ENCODE measurements around the gene PLXNA4. TPM values are rescaled to one million over a fixed set of nuclear protein-coding genes. Genes with fewer than 3 reads are reported as not detected.

PLXNA4 gene
- total RNA-seq, 1 experiment from 2014 or later = not detected

GRCh38 chr7:132189881-132190280 lies 386.4 kb downstream of the PLXNA4 start:
- H3K27me3 ChIP-seq (ENCODE audit: insufficient read depth, low read length) = peaks cover 11% of the 10 kb centered on the region; the same call in 1 of the 2 replicates
- H3K27ac ChIP-seq (ENCODE audit: low read depth, low read length) = no peak overlapping the region
- H3K9me2 ChIP-seq (ENCODE audit: insufficient read depth) = no peaks in the 10 kb centered on the region
- H3K79me2 ChIP-seq (ENCODE audit: insufficient read depth, low read length) = no peaks in the 10 kb centered on the region
- intact Hi-C loops (cut with micrococcal nuclease) = no loop called here
- no peak overlapping the region for H3K4me2 ChIP-seq (ENCODE audit: low read length)
- ChIA-PET POLR2A (no interaction called here), RAD21 (ENCODE audit: low non-redundant PET in 1 of 2, low total read pairs in 2 of 2, uncharacterized antibody in 2 of 2, unreplicated experiment in 2 of 2) (no interaction called here), CTCF (no interaction called here)
- H3K9me3 ChIP-seq (ENCODE audit: control insufficient read depth in 1 of 2, insufficient read depth in 1 of 2, low read depth in 1 of 2, low read length in 2 of 2) = peaks cover 0 to 10% of the 10 kb centered on the region in 2 experiments; a peak in 2 of 4 replicates
- H3K9ac ChIP-seq (ENCODE audit: low read length) = no peak overlapping the region
- ATAC-seq = no peak
- no peaks in the 10 kb centered on the region for H4K20me1 ChIP-seq (ENCODE audit: insufficient read depth)
- no peak overlapping the region for H3K4me3 ChIP-seq (replicated peaks in 1 of 2; ENCODE audit: low read depth in 1 of 2, low read length in 2 of 2)
- no peaks in the 10 kb centered on the region for H3K36me3 ChIP-seq (ENCODE audit: control insufficient read depth in 1 of 2, insufficient read depth in 2 of 2, low read length in 2 of 2)
- H2AFZ ChIP-seq (ENCODE audit: low read depth, low read length, poor library complexity, severe bottlenecking) = no peak overlapping the region
- H3K4me1 ChIP-seq (ENCODE audit: control insufficient read depth in 1 of 2, insufficient read depth in 2 of 2, low read length in 2 of 2) = no peaks in the 10 kb centered on the region
- TF ChIP-seq ZNF274 (IDR thresholded peaks at IDR 0.05; ENCODE audit: low read depth, low read length) (no peak), TCF7L2 (IDR thresholded peaks at IDR 0.05; ENCODE audit: borderline replicate concordance, extremely low read depth, insufficient read depth, insufficient read length) (no peak), CEBPB (IDR thresholded peaks at IDR 0.05; ENCODE audit: low read depth) (no peak), SRF (IDR thresholded peaks at IDR 0.05; ENCODE audit: low read depth) (no peak), EZH2phosphoT487 (IDR thresholded peaks at IDR 0.05; ENCODE audit: borderline replicate concordance) (no peak), JUND (IDR thresholded peaks at IDR 0.05) (no peak), YY1 (IDR thresholded peaks at IDR 0.05; ENCODE audit: extremely low read depth, insufficient replicate concordance, low read depth, low read length) (no peak), SP1 (IDR thresholded peaks at IDR 0.05; ENCODE audit: low read depth) (no peak), EZH2 (IDR thresholded peaks at IDR 0.05) (no peak)
- TF ChIP-seq, protein P1, sequence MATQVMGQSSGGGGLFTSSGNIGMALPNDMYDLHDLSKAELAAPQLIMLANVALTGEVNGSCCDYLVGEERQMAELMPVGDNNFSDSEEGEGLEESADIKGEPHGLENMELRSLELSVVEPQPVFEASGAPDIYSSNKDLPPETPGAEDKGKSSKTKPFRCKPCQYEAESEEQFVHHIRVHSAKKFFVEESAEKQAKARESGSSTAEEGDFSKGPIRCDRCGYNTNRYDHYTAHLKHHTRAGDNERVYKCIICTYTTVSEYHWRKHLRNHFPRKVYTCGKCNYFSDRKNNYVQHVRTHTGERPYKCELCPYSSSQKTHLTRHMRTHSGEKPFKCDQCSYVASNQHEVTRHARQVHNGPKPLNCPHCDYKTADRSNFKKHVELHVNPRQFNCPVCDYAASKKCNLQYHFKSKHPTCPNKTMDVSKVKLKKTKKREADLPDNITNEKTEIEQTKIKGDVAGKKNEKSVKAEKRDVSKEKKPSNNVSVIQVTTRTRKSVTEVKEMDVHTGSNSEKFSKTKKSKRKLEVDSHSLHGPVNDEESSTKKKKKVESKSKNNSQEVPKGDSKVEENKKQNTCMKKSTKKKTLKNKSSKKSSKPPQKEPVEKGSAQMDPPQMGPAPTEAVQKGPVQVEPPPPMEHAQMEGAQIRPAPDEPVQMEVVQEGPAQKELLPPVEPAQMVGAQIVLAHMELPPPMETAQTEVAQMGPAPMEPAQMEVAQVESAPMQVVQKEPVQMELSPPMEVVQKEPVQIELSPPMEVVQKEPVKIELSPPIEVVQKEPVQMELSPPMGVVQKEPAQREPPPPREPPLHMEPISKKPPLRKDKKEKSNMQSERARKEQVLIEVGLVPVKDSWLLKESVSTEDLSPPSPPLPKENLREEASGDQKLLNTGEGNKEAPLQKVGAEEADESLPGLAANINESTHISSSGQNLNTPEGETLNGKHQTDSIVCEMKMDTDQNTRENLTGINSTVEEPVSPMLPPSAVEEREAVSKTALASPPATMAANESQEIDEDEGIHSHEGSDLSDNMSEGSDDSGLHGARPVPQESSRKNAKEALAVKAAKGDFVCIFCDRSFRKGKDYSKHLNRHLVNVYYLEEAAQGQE (IDR thresholded peaks at IDR 0.05; ENCODE audit: low read depth) = no peak
- TF ChIP-seq, protein P2, sequence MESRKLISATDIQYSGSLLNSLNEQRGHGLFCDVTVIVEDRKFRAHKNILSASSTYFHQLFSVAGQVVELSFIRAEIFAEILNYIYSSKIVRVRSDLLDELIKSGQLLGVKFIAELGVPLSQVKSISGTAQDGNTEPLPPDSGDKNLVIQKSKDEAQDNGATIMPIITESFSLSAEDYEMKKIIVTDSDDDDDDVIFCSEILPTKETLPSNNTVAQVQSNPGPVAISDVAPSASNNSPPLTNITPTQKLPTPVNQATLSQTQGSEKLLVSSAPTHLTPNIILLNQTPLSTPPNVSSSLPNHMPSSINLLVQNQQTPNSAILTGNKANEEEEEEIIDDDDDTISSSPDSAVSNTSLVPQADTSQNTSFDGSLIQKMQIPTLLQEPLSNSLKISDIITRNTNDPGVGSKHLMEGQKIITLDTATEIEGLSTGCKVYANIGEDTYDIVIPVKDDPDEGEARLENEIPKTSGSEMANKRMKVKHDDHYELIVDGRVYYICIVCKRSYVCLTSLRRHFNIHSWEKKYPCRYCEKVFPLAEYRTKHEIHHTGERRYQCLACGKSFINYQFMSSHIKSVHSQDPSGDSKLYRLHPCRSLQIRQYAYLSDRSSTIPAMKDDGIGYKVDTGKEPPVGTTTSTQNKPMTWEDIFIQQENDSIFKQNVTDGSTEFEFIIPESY (IDR thresholded peaks at IDR 0.05; ENCODE audit: extremely low read depth, insufficient replicate concordance, low read length) = no peak
- TF ChIP-seq, protein P3, sequence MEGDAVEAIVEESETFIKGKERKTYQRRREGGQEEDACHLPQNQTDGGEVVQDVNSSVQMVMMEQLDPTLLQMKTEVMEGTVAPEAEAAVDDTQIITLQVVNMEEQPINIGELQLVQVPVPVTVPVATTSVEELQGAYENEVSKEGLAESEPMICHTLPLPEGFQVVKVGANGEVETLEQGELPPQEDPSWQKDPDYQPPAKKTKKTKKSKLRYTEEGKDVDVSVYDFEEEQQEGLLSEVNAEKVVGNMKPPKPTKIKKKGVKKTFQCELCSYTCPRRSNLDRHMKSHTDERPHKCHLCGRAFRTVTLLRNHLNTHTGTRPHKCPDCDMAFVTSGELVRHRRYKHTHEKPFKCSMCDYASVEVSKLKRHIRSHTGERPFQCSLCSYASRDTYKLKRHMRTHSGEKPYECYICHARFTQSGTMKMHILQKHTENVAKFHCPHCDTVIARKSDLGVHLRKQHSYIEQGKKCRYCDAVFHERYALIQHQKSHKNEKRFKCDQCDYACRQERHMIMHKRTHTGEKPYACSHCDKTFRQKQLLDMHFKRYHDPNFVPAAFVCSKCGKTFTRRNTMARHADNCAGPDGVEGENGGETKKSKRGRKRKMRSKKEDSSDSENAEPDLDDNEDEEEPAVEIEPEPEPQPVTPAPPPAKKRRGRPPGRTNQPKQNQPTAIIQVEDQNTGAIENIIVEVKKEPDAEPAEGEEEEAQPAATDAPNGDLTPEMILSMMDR (IDR thresholded peaks at IDR 0.05 in 2 of 3, conservative IDR thresholded peaks at IDR 0.05 in 1 of 3; ENCODE audit: borderline replicate concordance in 1 of 3, insufficient read depth in 1 of 3, low read depth in 2 of 3, low read length in 2 of 3) = no peak
- TF ChIP-seq, protein P4, sequence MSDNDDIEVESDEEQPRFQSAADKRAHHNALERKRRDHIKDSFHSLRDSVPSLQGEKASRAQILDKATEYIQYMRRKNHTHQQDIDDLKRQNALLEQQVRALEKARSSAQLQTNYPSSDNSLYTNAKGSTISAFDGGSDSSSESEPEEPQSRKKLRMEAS (IDR thresholded peaks at IDR 0.05) = no peak
- BruUV-seq (replicated peaks) = no TSS peak
- no peak for DNase-seq (ENCODE audit: low read depth, low spot score)
